Urinary bladder (tissue), 3 donors: ENCODE results near the gene TARP.
"Not testable (repeated sequence)": the region's sequence is repeated elsewhere in the genome, so short reads cannot be mapped to it uniquely, and the experiment has no call there.

Experiments used
- DNase-seq: peaks from one replicate; pipeline ENCODE4 v3.0.0-alpha.2; 2015; ENCODE audit errors: extremely low spot score
- H3K27ac ChIP-seq: one replicate; pipeline ENCODE4 v1.5.1; 2013; ENCODE audit warnings: low read depth, mild to moderate bottlenecking, moderate library complexity
- H3K36me3 ChIP-seq: one replicate; pipeline ENCODE4 v1.6.1; 2013; ENCODE audit warnings: mild to moderate bottlenecking, moderate library complexity; ENCODE audit not compliant: insufficient read depth
- H3K4me1 ChIP-seq: one replicate; pipeline ENCODE4 v1.6.1; 2013; ENCODE audit warnings: mild to moderate bottlenecking, moderate library complexity; ENCODE audit not compliant: insufficient read depth
- H3K4me3 ChIP-seq: one replicate; pipeline ENCODE4 v1.5.1; 2013; ENCODE audit warnings: low read depth, low read length
- WGBS: extraction: QIAGEN DNeasy Blood & Tissue Kit; methylation state at CpG from one replicate; pipeline ENCODE4 v1.1.7; 2013; 5-methylcytosine and 5-hydroxymethylcytosine counted together
- donor health status: healthy with polysubstance abuse.
- donor health status: healthy.

The TARP gene

DNA sequence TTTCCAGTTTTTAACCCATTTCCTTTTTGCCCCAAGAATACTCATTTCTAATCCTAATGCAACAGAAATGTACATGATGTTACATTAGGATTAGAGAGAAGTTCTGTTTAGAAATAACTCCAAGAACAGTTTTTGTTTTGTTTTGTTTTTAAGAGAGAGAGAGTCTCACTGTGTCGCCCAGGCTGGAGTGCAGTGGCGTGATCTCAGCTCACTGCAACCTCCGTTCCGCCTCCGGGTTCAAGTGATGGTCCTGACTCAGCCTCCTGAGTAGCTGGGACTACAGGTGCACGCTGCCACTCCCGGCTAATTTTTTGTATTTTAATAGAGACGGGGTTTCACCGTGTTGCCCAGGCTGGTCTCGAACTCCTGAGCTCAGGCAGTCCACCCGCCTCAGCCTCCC lies 38.7 kb downstream of the TARP start:
- H3K36me3 ChIP-seq, H3K27ac ChIP-seq, H3K4me1 ChIP-seq, H3K4me3 ChIP-seq, DNase-seq: not testable (repeated sequence)
- WGBS = 90% methylated on average over 11 of the region's 11 CpGs

DNA sequence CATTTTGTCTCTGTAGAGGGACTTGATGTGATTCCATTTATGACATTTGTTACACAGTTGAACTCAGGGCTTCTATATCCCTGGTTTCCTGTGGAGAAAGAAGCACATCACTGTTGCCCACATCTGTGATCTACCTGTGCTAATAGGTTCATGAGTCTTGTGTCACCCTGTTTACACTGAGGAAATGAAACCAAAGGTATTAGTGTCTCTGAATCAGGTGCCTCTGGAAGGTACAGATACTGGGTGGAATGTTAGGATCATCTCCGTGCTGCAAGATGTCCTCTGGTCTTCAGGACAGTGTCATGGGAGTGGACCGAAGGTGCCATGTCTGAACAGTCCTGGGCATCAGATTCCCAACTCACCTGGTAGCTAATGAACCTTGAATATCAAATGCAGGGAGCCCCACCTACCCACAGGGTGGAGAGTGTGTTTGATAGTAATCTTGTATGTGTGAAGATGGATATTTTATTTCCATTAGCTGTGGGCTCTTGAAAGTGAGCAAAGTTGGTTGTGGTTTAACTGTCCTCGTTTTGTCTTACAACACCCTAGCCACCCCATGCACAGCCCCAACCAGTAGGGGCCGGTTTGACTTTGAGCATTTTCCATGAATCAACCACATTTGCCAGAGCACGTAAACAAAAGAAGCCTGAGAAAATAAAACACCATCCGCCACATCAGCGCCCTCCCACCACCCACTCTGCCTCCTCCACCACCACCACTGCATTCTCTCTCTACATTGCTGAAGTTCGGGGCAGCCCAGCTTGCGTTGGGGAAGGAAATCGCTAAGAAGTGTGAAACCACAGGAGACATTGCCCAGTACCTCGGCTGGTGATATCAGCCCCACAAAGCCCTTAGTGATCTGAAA lies 40.7 kb downstream of the TARP start:
- Histone ChIP-seq H3K27ac (no peak overlapping the region), H3K36me3 (peaks cover 1% of the 10 kb centered on the region), H3K4me3 (no peak overlapping the region), H3K4me1 (no peaks in the 10 kb centered on the region)
- no peak for DNase-seq
- 79% methylated on average over 11 of the region's 11 CpGs for WGBS

DNA sequence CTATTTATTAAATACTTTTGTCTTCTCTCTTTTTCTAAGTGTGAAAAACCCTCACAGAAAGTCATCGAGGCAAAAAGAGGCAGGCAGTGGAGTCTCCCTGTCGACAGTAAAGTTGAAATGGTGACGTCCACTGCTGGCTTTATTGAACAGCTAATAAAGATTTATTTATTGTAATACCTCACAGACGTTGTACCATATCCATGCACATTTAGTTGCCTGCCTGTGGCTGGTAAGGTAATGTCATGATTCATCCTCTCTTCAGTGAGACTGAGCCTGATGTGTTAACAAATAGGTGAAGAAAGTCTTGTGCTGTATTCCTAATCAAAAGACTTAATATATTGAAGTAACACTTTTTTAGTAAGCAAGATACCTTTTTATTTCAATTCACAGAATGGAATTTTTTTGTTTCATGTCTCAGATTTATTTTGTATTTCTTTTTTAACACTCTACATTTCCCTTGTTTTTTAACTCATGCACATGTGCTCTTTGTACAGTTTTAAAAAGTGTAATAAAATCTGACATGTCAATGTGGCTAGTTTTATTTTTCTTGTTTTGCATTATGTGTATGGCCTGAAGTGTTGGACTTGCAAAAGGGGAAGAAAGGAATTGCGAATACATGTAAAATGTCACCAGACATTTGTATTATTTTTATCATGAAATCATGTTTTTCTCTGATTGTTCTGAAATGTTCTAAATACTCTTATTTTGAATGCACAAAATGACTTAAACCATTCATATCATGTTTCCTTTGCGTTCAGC lies 43.4 kb downstream of the TARP start:
- H3K36me3 ChIP-seq = peaks cover 1% of the 10 kb centered on the region
- H3K4me1 ChIP-seq = no peaks in the 10 kb centered on the region
- WGBS = 73% methylated on average over 6 of the region's 6 CpGs
- DNase-seq = no peak
- H3K4me3 ChIP-seq = no peak overlapping the region
- H3K27ac ChIP-seq = no peak overlapping the region

DNA sequence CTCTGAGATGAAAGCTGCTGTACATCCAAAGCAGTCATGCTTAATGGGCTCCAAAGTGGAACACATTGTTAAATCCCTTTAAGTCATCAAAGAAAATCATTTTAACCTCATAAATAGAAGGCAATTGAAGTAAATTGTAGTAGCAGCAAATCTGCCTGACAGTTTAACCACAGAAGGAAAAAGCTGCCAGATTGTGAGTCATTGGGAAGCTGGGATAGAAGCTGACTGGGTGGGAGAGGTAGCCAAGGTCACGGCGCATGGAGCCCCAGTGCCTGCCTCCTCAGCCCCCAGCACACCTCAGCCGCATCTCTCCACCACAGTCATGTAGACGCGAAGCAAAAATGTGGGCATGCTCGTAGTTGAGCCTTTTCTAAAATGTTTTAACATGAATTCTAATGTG lies 44.0 kb downstream of the TARP start:
- Histone ChIP-seq H3K27ac (no peak overlapping the region), H3K4me1 (no peaks in the 10 kb centered on the region), H3K4me3 (no peak overlapping the region), H3K36me3 (peaks cover 1% of the 10 kb centered on the region)
- WGBS = 85% methylated on average over 6 of the region's 6 CpGs
- DNase-seq = no peak

DNA sequence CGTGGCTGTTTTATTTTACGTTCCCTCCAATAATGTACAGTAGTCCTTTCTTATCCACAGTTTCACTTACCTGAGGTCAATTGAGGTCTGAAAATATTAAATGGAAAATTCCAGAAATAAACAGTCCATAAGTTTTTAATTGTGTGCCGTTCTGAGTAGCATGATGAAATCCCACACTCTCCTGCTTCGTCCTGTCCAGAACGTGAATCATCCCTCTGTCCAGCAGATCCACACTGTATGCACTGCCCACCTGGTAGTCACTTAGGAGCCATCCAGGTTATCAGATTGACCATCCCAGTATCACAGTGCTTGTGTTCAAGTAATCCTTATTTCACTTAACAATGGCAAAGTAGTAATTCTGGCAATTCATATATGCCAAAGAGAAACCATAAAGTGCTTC lies 49.0 kb downstream of the TARP start:
- H3K27ac ChIP-seq = no peak overlapping the region

DNA sequence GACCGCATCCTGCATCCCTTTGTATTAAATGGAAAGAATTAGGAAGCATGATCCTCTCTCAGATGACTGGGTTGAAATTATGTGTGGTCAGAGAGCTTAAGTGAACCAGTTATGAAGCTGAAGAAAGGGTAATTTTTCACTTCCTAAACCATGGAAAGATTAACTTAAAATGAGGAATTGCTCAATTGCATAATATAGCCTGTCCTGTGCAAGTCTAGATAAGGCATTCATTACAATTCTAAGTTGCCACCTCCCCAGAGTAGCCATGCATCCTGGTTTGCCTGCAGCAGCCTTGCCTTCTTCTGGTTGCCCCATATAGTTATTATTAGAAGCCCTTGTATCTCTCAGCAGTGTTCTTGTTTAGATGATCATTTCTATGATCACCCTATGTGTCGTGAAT lies 50.1 kb downstream of the TARP start:
- WGBS = 93% methylated on average over 2 of the region's 2 CpGs
- DNase-seq = no peak
- H3K4me1 ChIP-seq = no peaks in the 10 kb centered on the region
- no peaks in the 10 kb centered on the region for H3K36me3 ChIP-seq
- no peak overlapping the region for H3K4me3 ChIP-seq
- H3K27ac ChIP-seq = no peak overlapping the region

More for the DNA sequence above, 49.0 kb downstream of the TARP start:
- no peak for DNase-seq
- H3K4me1 ChIP-seq = no peaks in the 10 kb centered on the region
- no peak overlapping the region for H3K4me3 ChIP-seq
- WGBS = 80% methylated on average over 5 of the region's 5 CpGs
- no peaks in the 10 kb centered on the region for H3K36me3 ChIP-seq

DNA sequence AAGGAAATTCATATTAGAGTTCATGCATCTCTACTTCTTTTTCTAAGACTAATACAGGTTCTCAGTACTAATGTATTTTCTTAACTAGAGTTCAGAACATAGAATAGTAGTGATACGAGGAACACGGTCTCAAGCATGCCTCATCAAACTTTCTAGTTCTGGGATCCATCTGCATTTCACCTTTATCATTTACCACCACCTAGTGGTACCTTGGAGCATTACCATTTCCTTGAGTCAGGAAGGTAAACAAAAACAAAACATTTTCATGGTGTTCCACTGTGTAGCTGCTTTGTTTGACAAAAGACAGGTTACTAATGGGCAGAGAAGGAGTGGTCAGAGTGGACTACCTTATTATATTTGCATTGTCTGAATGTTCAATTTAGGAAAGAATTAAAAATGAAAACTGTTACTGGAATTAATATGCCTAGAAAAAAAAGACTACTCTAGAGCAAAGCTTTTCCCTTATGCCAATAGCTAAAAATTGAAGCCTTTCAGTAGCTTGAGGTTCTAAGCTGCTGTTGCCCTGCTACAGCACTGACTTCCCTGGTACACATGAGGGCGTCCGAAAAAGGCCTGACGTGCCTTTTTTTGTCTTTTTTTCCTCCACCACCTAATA lies 50.8 kb downstream of the TARP start:
- Histone ChIP-seq H3K4me3 (no peak overlapping the region), H3K4me1 (no peaks in the 10 kb centered on the region), H3K36me3 (no peaks in the 10 kb centered on the region), H3K27ac (no peak overlapping the region)
- 63% methylated on average over 5 of the region's 5 CpGs for WGBS
- no peak for DNase-seq

DNA sequence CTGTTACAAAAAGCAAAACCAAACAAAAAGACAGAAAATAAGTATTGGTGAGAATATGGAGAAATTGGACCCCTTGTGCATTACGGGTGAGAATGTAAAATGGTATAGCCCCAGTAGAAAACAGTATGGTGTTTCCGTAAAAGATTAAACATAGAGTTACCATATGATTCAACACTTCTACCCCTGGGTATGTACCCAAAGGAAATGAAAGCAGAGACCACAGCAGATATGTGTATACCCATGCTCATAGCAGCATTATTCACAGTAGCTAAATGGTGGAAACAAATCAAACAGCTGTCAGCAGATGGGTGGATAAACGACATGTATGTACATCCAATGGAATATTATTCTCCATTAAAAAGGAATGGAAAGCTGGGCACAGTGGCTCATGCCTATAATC lies 53.0 kb downstream of the TARP start:
- 85% methylated on average over 3 of the region's 3 CpGs for WGBS
- no peak overlapping the region for H3K4me3 ChIP-seq
- no peak for DNase-seq
- H3K36me3 ChIP-seq = no peaks in the 10 kb centered on the region
- H3K4me1 ChIP-seq = no peaks in the 10 kb centered on the region
- no peak overlapping the region for H3K27ac ChIP-seq

DNA sequence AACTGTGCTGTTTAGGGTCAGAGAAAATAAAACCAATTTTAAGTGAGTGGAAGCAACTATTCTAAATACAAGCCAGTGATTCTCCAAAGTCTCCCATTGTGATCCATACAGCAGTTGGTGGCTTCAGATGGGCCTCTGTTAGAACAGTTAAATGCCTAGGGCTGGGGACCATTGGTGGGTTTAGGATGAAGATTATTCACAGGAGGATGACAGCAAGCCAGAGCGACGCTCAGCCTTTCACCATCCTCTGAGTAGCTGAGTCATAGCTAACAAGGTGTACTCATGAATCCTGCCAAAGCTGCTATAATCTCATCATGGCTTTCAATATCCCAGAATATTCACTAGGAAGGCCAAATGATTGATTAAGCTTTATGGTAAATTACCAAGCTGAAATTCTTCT lies 55.8 kb downstream of the TARP start:
- H3K4me3 ChIP-seq = no peak overlapping the region
- no peak for DNase-seq
- 90% methylated on average over 2 of the region's 2 CpGs for WGBS
- no peak overlapping the region for H3K27ac ChIP-seq
- no peaks in the 10 kb centered on the region for H3K4me1 ChIP-seq
- no peaks in the 10 kb centered on the region for H3K36me3 ChIP-seq

DNA sequence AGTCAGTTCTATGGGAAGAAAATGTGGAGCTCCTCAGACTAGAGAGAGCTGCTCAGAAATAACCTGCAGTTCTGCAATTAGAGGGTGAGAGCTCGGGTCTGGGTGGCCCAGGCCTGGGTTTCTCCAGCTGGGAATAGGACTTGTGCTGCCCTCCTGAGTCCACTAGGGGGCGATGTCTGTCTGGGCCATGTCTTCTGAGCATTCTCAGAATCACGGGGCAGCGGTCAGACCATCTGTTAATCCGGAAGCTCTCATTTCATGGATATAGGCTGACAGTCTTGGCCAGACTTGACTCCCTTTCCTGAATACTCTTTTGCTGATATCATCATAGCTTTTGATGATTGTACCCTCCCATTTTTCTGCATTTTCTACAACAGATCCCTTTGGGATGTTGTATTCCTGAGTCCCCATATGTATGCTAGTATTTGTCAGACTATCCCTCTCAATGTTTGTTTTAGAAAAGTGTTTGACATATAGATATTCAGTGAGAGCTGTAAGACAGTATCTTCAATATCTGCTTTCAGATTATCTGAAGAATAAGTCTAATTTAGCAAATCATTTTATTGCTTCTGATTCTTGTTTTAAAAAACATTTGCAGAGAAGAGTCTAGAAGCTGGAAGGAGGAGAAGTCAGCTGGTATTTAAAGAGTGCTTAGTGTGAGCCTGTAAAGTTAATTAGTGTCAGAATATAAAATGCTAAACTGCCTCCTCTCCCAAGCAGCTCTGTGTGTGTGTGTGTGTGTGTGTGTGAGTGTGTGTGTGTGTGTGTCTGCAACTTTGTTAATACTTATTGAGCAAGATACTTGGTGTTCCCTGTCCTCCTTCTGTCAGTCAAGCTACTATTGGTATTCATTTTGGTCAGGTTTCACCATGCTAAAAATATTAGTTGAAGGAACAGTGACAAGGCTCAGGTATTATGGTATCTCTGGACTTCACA lies 57.4 kb downstream of the TARP start:
- H3K4me3 ChIP-seq = no peak overlapping the region
- peak; percentile 40 for DNase-seq
- no peak overlapping the region for H3K27ac ChIP-seq
- 14% methylated on average over 5 of the region's 5 CpGs for WGBS
- no peaks in the 10 kb centered on the region for H3K4me1 ChIP-seq
- H3K36me3 ChIP-seq = no peaks in the 10 kb centered on the region

DNA sequence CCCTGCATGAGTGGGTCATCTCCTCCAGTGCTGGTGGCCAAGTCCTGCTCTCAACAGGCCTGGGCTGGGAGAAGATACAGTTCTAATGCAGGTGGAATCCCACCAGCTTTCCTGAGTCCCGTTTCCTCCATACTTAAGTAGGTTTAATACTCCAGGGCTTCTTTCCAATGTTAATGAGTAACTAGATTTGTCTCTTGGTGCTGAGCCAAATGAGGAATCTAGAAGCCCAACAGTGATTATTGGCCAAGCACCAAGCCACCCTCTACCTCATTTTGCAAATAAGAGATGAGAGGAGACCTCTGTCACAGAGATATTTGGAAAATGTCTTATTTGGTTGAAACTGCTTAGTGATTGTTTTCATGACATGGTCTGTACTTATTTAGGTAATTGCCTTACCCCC lies 58.3 kb downstream of the TARP start:
- Histone ChIP-seq H3K4me3 (no peak overlapping the region), H3K4me1 (no peaks in the 10 kb centered on the region), H3K27ac (no peak overlapping the region), H3K36me3 (no peaks in the 10 kb centered on the region)
- WGBS = 53% methylated on average over 1 of the region's 1 CpG
- no peak for DNase-seq

DNA sequence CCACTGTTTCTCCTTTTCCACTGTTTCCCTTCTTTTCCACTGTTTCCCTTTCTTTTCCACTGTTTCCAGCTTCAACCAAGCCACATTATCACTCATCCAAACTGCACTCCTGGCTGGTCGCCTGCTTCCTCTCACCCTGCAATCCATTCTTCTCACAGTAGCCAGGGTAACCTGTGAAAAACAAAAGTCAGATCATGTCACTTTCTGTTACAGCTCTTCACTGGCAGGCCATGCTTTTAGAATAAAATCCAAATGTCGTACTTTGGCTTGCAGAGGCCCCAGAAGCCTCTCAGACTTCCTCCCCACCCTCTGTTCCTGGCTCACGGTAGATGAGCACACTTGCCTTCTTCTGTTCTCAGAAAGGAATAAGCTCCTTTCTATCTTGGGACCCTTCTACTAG lies 61.5 kb downstream of the TARP start:
- no peak overlapping the region for H3K4me3 ChIP-seq
- 61% methylated on average over 3 of the region's 3 CpGs for WGBS
- H3K36me3 ChIP-seq = no peaks in the 10 kb centered on the region
- no peak overlapping the region for H3K27ac ChIP-seq
- no peak for DNase-seq
- no peaks in the 10 kb centered on the region for H3K4me1 ChIP-seq

DNA sequence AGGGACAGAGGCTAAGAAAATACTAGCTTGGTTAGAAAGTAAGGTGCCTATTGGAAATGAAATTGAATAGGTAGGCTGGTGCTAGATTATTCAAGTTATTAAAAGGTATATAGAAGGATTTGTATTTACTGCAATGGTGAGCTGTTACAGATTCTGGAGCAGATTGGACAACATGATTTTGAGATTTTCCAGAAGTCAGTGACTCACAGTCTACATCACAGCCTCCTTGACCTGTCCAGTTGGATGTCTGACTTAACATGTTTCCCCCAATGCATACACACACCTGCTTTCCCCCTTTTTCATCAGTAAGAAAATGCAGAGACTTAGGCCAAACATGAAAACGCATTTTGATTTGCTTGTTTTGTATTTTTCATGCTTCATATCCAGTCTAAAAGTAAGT lies 62.0 kb downstream of the TARP start:
- WGBS = 92% methylated on average over 1 of the region's 1 CpG
- Histone ChIP-seq H3K4me3 (no peak overlapping the region), H3K36me3 (no peaks in the 10 kb centered on the region), H3K27ac (no peak overlapping the region), H3K4me1 (no peaks in the 10 kb centered on the region)
- DNase-seq = no peak
